WTC11 (cell line): ENCODE data around the gene DAPK1. TPM values are rescaled to one million over a fixed set of nuclear protein-coding genes. Genes with fewer than 3 reads are reported as not detected.

Source experiments
- ATAC-seq: fragments of 200-7000 bp; cut with Tn5 transposase; 2 replicates; pipeline ENCODE4 v1.10.0; 2021; ENCODE audit warnings: mild to moderate bottlenecking, moderate library complexity
- CTCF ChIA-PET: fragments of 300-600 bp; sonication (Branson Sonifier 250); formaldehyde crosslinking; loops from one replicate; lab custom pipeline; 2021; ENCODE audit warnings: antibody characterized with exemption; lab: Charles Lee
- POLR2A ChIA-PET: fragments of 350-600 bp; sonication (Branson Sonifier 250); formaldehyde crosslinking; loops from one replicate; lab custom pipeline; 2021; ENCODE audit warnings: antibody characterized with exemption; lab: Charles Lee
- DNase-seq: peaks from one replicate; pipeline ENCODE4 v3.0.0; 2021; ENCODE audit warnings: low spot score
- H3K27ac Mint-ChIP-seq: 2 replicates; pipeline ENCODE4 v1.8.0; 2021; ENCODE audit warnings: mixed read lengths
- H3K27me3 Mint-ChIP-seq: 2 replicates; pipeline ENCODE4 v1.8.0; 2021; ENCODE audit warnings: low read depth, mild to moderate bottlenecking, moderate library complexity, mixed read lengths
- H3K36me3 Mint-ChIP-seq: 2 replicates; pipeline ENCODE4 v1.8.0; 2021; ENCODE audit warnings: mixed read lengths
- H3K4me1 Mint-ChIP-seq: 2 replicates; pipeline ENCODE4 v1.8.0; 2022; ENCODE audit warnings: mixed read lengths
- H3K4me3 Mint-ChIP-seq: 2 replicates; pipeline ENCODE4 v1.8.0; 2021; ENCODE audit warnings: mild to moderate bottlenecking, moderate library complexity, mixed read lengths
- H3K9me3 Mint-ChIP-seq: 2 replicates; pipeline ENCODE4 v1.8.0; 2021; ENCODE audit warnings: mixed read lengths
- CBFB ChIP-seq: sonication (generic); formaldehyde crosslinking; IDR thresholded peaks from 2 replicates; pipeline ENCODE4 v1.8.1; 2022; ENCODE audit warnings: mild to moderate bottlenecking, low read depth, missing genetic modification reagents
- CREB1 ChIP-seq: sonication (generic); formaldehyde crosslinking; IDR thresholded peaks from 2 replicates; pipeline ENCODE4 v1.8.0; 2023; ENCODE audit warnings: mild to moderate bottlenecking, missing genetic modification reagents
- ELF4 ChIP-seq: sonication (generic); formaldehyde crosslinking; IDR thresholded peaks from 2 replicates; pipeline ENCODE4 v1.8.1; 2022; ENCODE audit warnings: low read depth, mild to moderate bottlenecking, moderate library complexity, missing genetic modification reagents
- GTF2I ChIP-seq: fragments of 250-450 bp; sonication (Bioruptor Pico); conservative IDR thresholded peaks from 2 replicates; pipeline ENCODE4 v1.4.0; 2021; ENCODE audit warnings: mild to moderate bottlenecking
- MYBL2 ChIP-seq: sonication (generic); formaldehyde crosslinking; IDR thresholded peaks from 2 replicates; pipeline ENCODE4 v1.8.1; 2023; ENCODE audit warnings: mild to moderate bottlenecking, moderate library complexity, missing genetic modification reagents
- NFE2L1 ChIP-seq: sonication (generic); formaldehyde crosslinking; IDR thresholded peaks from 2 replicates; pipeline ENCODE4 v1.8.1; 2023; ENCODE audit warnings: missing genetic modification reagents
- NR3C1 ChIP-seq: sonication (generic); formaldehyde crosslinking; conservative IDR thresholded peaks from 2 replicates; pipeline ENCODE4 v1.8.1; 2023; ENCODE audit warnings: low read depth, mild to moderate bottlenecking, missing genetic modification reagents
- RELA ChIP-seq: sonication (generic); formaldehyde crosslinking; IDR thresholded peaks from 2 replicates; pipeline ENCODE4 v1.8.1; 2022; ENCODE audit warnings: missing genetic modification reagents, mild to moderate bottlenecking, borderline replicate concordance
- TCF7 ChIP-seq: sonication (generic); formaldehyde crosslinking; IDR thresholded peaks from 2 replicates; pipeline ENCODE4 v1.8.0; 2022; ENCODE audit warnings: mild to moderate bottlenecking, low read depth, missing genetic modification reagents, moderate library complexity
- ZNF121 ChIP-seq: sonication (generic); formaldehyde crosslinking; IDR thresholded peaks from 2 replicates; pipeline ENCODE4 v1.8.0; 2023; ENCODE audit warnings: missing genetic modification reagents
- ZNF396 ChIP-seq: fragments of 250-450 bp; sonication (Bioruptor Pico); IDR thresholded peaks from 2 replicates; pipeline ENCODE4 v1.8.0; 2021; ENCODE audit warnings: mild to moderate bottlenecking, moderate library complexity, borderline replicate concordance
- ZNF671 ChIP-seq: fragments of 250-450 bp; sonication (Bioruptor Pico); IDR thresholded peaks from 2 replicates; pipeline ENCODE4 v1.8.0; 2021; ENCODE audit warnings: mild to moderate bottlenecking
- total RNA-seq: library from RNA; stranded (reverse); gene quantifications from 3 replicates; pipeline ENCODE4 v1.2.3, GENCODE V29; 2021
- TF ChIP-seq, protein P1 (sequence below): sonication (generic); formaldehyde crosslinking; IDR thresholded peaks from 2 replicates; pipeline ENCODE4 v1.8.0; 2023; ENCODE audit warnings: mild to moderate bottlenecking, missing genetic modification reagents
- TF ChIP-seq, protein P2 (sequence below): fragments of 250-450 bp; sonication (Bioruptor Pico); IDR thresholded peaks from 2 replicates; pipeline ENCODE4 v1.9.0; 2021; ENCODE audit warnings: mild to moderate bottlenecking
- TF ChIP-seq, protein P3 (sequence below): fragments of 250-450 bp; sonication (Bioruptor Pico); IDR thresholded peaks from 2 replicates; pipeline ENCODE4 v1.8.0; 2021; ENCODE audit warnings: mild to moderate bottlenecking
- TF ChIP-seq, protein P4 (sequence below): sonication (generic); formaldehyde crosslinking; IDR thresholded peaks from 2 replicates; pipeline ENCODE4 v1.8.1; 2022; ENCODE audit warnings: mild to moderate bottlenecking, moderate library complexity, missing genetic modification reagents
- TF ChIP-seq, protein P5 (sequence below): fragments of 200-600 bp; IDR thresholded peaks from 2 replicates; pipeline ENCODE4 v1.8.0; 2022; ENCODE audit warnings: antibody characterized with exemption
- TF ChIP-seq, protein P6 (sequence below): sonication (generic); formaldehyde crosslinking; IDR thresholded peaks from 2 replicates; pipeline ENCODE4 v1.8.1; 2023; ENCODE audit warnings: mild to moderate bottlenecking, moderate library complexity, missing genetic modification reagents
- TF ChIP-seq, protein P7 (sequence below): sonication (generic); formaldehyde crosslinking; IDR thresholded peaks from 2 replicates; pipeline ENCODE4 v1.8.1; 2022; ENCODE audit warnings: missing genetic modification reagents, borderline replicate concordance
- TF ChIP-seq, protein P8 (sequence below): sonication (generic); formaldehyde crosslinking; IDR thresholded peaks from 2 replicates; pipeline ENCODE4 v1.8.1; 2023; ENCODE audit warnings: mild to moderate bottlenecking, missing genetic modification reagents

Gene DAPK1
- total RNA-seq, 1 experiment from 2014 or later, result 129 TPM

DNA sequence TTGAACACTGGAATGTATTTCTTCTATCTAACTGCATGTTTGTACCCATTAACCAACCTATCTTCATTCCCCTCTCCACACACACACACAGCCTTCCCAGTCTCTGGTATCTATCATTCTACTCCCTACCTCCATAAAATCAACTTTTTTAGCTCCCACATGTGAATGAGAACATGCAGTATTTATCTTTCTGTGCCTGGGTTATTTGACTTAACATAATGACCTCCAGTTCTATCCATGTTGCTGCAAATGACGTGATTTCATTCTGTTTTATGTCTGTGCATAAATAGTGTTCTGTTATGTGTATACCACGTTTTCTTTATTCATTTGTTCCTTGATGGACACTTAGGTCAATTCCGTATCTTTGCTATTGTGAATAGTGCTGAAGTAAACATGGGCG, 189.5 kb downstream of the DAPK1 start:
- Mint-ChIP-seq H3K36me3 (peaks cover 68% of the 10 kb centered on the region), H3K4me1 (peaks cover 11% of the 10 kb centered on the region)
- ChIA-PET CTCF (no interaction called here), POLR2A (no interaction called here)
- TF ChIP-seq, protein P1, sequence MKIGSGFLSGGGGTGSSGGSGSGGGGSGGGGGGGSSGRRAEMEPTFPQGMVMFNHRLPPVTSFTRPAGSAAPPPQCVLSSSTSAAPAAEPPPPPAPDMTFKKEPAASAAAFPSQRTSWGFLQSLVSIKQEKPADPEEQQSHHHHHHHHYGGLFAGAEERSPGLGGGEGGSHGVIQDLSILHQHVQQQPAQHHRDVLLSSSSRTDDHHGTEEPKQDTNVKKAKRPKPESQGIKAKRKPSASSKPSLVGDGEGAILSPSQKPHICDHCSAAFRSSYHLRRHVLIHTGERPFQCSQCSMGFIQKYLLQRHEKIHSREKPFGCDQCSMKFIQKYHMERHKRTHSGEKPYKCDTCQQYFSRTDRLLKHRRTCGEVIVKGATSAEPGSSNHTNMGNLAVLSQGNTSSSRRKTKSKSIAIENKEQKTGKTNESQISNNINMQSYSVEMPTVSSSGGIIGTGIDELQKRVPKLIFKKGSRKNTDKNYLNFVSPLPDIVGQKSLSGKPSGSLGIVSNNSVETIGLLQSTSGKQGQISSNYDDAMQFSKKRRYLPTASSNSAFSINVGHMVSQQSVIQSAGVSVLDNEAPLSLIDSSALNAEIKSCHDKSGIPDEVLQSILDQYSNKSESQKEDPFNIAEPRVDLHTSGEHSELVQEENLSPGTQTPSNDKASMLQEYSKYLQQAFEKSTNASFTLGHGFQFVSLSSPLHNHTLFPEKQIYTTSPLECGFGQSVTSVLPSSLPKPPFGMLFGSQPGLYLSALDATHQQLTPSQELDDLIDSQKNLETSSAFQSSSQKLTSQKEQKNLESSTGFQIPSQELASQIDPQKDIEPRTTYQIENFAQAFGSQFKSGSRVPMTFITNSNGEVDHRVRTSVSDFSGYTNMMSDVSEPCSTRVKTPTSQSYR (CRISPR knock-in tag), result no peak
- TF ChIP-seq MYBL2 (CRISPR knock-in tag) (no peak), ELF4 (no peak), ZNF396 (no peak), NFE2L1 (CRISPR knock-in tag) (no peak), NR3C1 (CRISPR knock-in tag) (no peak), ZNF671 (CRISPR knock-in tag) (no peak), CREB1 (no peak), GTF2I (CRISPR knock-in tag) (no peak), CBFB (CRISPR knock-in tag) (no peak), ZNF121 (CRISPR knock-in tag) (no peak), TCF7 (CRISPR knock-in tag) (no peak), RELA (no peak)
- TF ChIP-seq, protein P2, sequence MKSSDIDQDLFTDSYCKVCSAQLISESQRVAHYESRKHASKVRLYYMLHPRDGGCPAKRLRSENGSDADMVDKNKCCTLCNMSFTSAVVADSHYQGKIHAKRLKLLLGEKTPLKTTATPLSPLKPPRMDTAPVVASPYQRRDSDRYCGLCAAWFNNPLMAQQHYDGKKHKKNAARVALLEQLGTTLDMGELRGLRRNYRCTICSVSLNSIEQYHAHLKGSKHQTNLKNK (CRISPR knock-in tag), result no peak
- TF ChIP-seq, protein P3, sequence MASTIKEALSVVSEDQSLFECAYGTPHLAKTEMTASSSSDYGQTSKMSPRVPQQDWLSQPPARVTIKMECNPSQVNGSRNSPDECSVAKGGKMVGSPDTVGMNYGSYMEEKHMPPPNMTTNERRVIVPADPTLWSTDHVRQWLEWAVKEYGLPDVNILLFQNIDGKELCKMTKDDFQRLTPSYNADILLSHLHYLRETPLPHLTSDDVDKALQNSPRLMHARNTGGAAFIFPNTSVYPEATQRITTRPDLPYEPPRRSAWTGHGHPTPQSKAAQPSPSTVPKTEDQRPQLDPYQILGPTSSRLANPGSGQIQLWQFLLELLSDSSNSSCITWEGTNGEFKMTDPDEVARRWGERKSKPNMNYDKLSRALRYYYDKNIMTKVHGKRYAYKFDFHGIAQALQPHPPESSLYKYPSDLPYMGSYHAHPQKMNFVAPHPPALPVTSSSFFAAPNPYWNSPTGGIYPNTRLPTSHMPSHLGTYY (CRISPR knock-in tag), result no peak
- TF ChIP-seq, protein P4, sequence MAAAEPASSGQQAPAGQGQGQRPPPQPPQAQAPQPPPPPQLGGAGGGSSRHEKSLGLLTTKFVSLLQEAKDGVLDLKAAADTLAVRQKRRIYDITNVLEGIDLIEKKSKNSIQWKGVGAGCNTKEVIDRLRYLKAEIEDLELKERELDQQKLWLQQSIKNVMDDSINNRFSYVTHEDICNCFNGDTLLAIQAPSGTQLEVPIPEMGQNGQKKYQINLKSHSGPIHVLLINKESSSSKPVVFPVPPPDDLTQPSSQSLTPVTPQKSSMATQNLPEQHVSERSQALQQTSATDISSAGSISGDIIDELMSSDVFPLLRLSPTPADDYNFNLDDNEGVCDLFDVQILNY, result no peak
- TF ChIP-seq, protein P5, sequence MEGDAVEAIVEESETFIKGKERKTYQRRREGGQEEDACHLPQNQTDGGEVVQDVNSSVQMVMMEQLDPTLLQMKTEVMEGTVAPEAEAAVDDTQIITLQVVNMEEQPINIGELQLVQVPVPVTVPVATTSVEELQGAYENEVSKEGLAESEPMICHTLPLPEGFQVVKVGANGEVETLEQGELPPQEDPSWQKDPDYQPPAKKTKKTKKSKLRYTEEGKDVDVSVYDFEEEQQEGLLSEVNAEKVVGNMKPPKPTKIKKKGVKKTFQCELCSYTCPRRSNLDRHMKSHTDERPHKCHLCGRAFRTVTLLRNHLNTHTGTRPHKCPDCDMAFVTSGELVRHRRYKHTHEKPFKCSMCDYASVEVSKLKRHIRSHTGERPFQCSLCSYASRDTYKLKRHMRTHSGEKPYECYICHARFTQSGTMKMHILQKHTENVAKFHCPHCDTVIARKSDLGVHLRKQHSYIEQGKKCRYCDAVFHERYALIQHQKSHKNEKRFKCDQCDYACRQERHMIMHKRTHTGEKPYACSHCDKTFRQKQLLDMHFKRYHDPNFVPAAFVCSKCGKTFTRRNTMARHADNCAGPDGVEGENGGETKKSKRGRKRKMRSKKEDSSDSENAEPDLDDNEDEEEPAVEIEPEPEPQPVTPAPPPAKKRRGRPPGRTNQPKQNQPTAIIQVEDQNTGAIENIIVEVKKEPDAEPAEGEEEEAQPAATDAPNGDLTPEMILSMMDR, result no peak
- TF ChIP-seq, protein P6, sequence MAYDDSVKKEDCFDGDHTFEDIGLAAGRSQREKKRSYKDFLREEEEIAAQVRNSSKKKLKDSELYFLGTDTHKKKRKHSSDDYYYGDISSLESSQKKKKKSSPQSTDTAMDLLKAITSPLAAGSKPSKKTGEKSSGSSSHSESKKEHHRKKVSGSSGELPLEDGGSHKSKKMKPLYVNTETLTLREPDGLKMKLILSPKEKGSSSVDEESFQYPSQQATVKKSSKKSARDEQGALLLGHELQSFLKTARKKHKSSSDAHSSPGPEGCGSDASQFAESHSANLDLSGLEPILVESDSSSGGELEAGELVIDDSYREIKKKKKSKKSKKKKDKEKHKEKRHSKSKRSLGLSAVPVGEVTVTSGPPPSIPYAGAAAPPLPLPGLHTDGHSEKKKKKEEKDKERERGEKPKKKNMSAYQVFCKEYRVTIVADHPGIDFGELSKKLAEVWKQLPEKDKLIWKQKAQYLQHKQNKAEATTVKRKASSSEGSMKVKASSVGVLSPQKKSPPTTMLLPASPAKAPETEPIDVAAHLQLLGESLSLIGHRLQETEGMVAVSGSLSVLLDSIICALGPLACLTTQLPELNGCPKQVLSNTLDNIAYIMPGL (CRISPR knock-in tag), result no peak
- TF ChIP-seq, protein P7, sequence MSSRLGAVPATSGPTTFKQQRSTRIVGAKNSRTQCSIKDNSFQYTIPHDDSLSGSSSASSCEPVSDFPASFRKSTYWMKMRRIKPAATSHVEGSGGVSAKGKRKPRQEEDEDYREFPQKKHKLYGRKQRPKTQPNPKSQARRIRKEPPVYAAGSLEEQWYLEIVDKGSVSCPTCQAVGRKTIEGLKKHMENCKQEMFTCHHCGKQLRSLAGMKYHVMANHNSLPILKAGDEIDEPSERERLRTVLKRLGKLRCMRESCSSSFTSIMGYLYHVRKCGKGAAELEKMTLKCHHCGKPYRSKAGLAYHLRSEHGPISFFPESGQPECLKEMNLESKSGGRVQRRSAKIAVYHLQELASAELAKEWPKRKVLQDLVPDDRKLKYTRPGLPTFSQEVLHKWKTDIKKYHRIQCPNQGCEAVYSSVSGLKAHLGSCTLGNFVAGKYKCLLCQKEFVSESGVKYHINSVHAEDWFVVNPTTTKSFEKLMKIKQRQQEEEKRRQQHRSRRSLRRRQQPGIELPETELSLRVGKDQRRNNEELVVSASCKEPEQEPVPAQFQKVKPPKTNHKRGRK (CRISPR knock-in tag), result no peak
- TF ChIP-seq, protein P8, sequence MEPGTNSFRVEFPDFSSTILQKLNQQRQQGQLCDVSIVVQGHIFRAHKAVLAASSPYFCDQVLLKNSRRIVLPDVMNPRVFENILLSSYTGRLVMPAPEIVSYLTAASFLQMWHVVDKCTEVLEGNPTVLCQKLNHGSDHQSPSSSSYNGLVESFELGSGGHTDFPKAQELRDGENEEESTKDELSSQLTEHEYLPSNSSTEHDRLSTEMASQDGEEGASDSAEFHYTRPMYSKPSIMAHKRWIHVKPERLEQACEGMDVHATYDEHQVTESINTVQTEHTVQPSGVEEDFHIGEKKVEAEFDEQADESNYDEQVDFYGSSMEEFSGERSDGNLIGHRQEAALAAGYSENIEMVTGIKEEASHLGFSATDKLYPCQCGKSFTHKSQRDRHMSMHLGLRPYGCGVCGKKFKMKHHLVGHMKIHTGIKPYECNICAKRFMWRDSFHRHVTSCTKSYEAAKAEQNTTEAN (CRISPR knock-in tag), result no peak
- TF ChIP-seq, all 79 proteins: peak for 0
- Mint-ChIP-seq H3K27me3 (no peaks in the 10 kb centered on the region), H3K4me3 (no peak overlapping the region), H3K27ac (no peak overlapping the region), H3K9me3 (peaks cover 6% of the 10 kb centered on the region; the same call in 1 of the 2 replicates)
- ATAC-seq (no peak), DNase-seq (no peak)
